HepG2 (cell line): ENCODE results near the gene C18orf63. TPM values are rescaled to one million over a fixed set of nuclear protein-coding genes. Genes with fewer than 3 reads are reported as not detected.

ENCODE experiments used
- ATAC-seq: fragments of 200-7000 bp; cut with Tn5 transposase; 3 replicates; pipeline ENCODE4 v1.9.1; 2020; ENCODE audit warnings: mild to moderate bottlenecking, moderate library complexity
- BruUV-seq: library from RNA; stranded (reverse); fragments of 400-500 nt; replicated peaks from 2 replicates; lab custom pipeline; 2021; lab: Mats Ljungman, UMichigan
- CTCF ChIA-PET: fragments of 300-600 bp; formaldehyde crosslinking; extraction: SDS; loops from one replicate; lab custom pipeline; 2021; ENCODE audit warnings: low total read pairs, inconsistent platforms, low intra/inter-chr PET ratio; lab: Yijun Ruan, JAX
- POLR2A ChIA-PET: fragments of 350-600 bp; sonication (Branson Sonifier 250); formaldehyde crosslinking; loops from one replicate; lab custom pipeline; 2020; ENCODE audit warnings: antibody characterized with exemption, inconsistent platforms; lab: Yijun Ruan, JAX
- DNase-seq: peaks from one replicate; pipeline ENCODE4 v3.0.0-alpha.2; 2015; ENCODE audit warnings: low spot score
- FAIRE-seq: peaks from 3 replicates; lab custom pipeline; 2011; peaks lifted over from hg19 to GRCh38; lab: Jason Lieb, UNC
- H2AFZ ChIP-seq: one replicate; pipeline ENCODE4 v1.6.1; 2011; ENCODE audit warnings: low read length, inconsistent platforms
- H3K27ac ChIP-seq: fragments of 300-600 bp; 3 replicates; pipeline ENCODE4 v1.8.0; 2011; ENCODE audit warnings: mixed run types, mild to moderate bottlenecking, mixed read lengths, low read length, inconsistent platforms; ENCODE audit not compliant: insufficient read depth; ENCODE audit errors: extremely low read length
- H3K27me3 ChIP-seq, 2 experiments: fragments of 200-600 bp in 1 of 2; 2 replicates in 1 of 2; 3 replicates in 1 of 2; pipeline versions ENCODE4 v1.6.0 to v1.8.0; 2011; ENCODE audit warnings: low read length in 2 of 2, mild to moderate bottlenecking in 2 of 2, moderate library complexity in 2 of 2, inconsistent platforms in 1 of 2; ENCODE audit not compliant: insufficient read depth in 2 of 2, control insufficient read depth in 1 of 2
- H3K36me3 ChIP-seq, 2 experiments: fragments of 200-600 bp in 1 of 2; replicated peaks in 1 of 2; 2 replicates in 1 of 2; 3 replicates in 1 of 2; pipeline versions ENCODE4 v1.5.1 to v1.8.0; 2011; ENCODE audit warnings: low read length in 2 of 2, inconsistent platforms in 1 of 2; ENCODE audit not compliant: insufficient read depth in 2 of 2, control insufficient read depth in 1 of 2
- H3K4me1 ChIP-seq: 2 replicates; pipeline ENCODE4 v1.5.1; 2012; ENCODE audit warnings: low read length, inconsistent platforms; ENCODE audit not compliant: insufficient read depth
- H3K4me2 ChIP-seq: 2 replicates; pipeline ENCODE4 v1.6.0; 2011; ENCODE audit warnings: low read depth, low read length, inconsistent platforms
- H3K4me3 ChIP-seq, 3 experiments: fragments of 200-600 bp in 1 of 3; sonication (generic), shearing (Covaris generic) in 1 of 3; replicated peaks in 1 of 3; 2 replicates each; pipeline ENCODE4 v1.5.1; 2011 to 2016; ENCODE audit warnings: low read length in 3 of 3, inconsistent platforms in 2 of 3, low read depth in 2 of 3, mild to moderate bottlenecking in 2 of 3, control low read depth in 1 of 3, mixed read lengths in 1 of 3; ENCODE audit not compliant: insufficient read depth in 1 of 3
- H3K79me2 ChIP-seq: one replicate; pipeline ENCODE4 v1.6.1; 2011; ENCODE audit warnings: low read length, inconsistent platforms; ENCODE audit not compliant: insufficient read depth
- H3K9ac ChIP-seq: 2 replicates; pipeline ENCODE4 v1.6.0; 2011; ENCODE audit warnings: mild to moderate bottlenecking, low read depth, low read length, inconsistent platforms; ENCODE audit not compliant: insufficient read depth
- H3K9me3 ChIP-seq: 2 replicates; pipeline ENCODE4 v1.5.1; 2012; ENCODE audit warnings: mild to moderate bottlenecking, low read length
- H4K20me1 ChIP-seq: 2 replicates; pipeline ENCODE4 v1.6.0; 2011; ENCODE audit warnings: inconsistent platforms, mild to moderate bottlenecking, low read length, moderate library complexity; ENCODE audit not compliant: insufficient read depth
- HNRNPL ChIP-seq: fragments of 200-400 bp; formaldehyde crosslinking; IDR thresholded peaks from 2 replicates; pipeline ENCODE4 v1.6.1; 2017; ENCODE audit warnings: mild to moderate bottlenecking, low read depth, low read length
- SAFB2 ChIP-seq: sonication (generic); formaldehyde crosslinking; IDR thresholded peaks from 2 replicates; pipeline ENCODE4 v1.5.1; 2020; ENCODE audit warnings: missing genetic modification reagents, low read depth, mild to moderate bottlenecking, borderline replicate concordance
- ZNF331 ChIP-seq: sonication (generic); formaldehyde crosslinking; IDR thresholded peaks from 2 replicates; pipeline ENCODE4 v1.4.0; 2020; ENCODE audit warnings: missing genetic modification reagents
- WGBS: methylation state at CpG from one replicate; pipeline ENCODE4 v1.1.6; 2017; ENCODE audit warnings: low lambda C conversion rate; 5-methylcytosine and 5-hydroxymethylcytosine counted together
- in situ Hi-C: cut with HindIII; loops from 2 replicates; pipeline ENCODE4 v1.10.0; 2017; ENCODE audit warnings: low pct_unique_long_range_greater_than_20kb; ENCODE audit not compliant: extremely low pct_ligation_motif_present
- intact Hi-C: fragments of 100-400 bp; cut with micrococcal nuclease; formaldehyde crosslinking; loops from one replicate; pipeline ENCODE4 v1.10.0; 2022; ENCODE audit not compliant: unreplicated experiment
- polyA plus RNA-seq, 8 experiments: library from polyadenylated mRNA; depleted of rRNA in 3 of 8; stranded (reverse) in 7 of 8; unstranded in 1 of 8; fragments of >200 nt; fragmentation: Illumina TruSeq in 4 of 8; extraction: Trizol in 4 of 8; gene quantifications; 2 replicates each; pipeline versions ENCODE4 v1.2.1 to v1.2.3, GENCODE V29; 2011 to 2016; ENCODE audit warnings: low read depth in 4 of 8, missing spikeins in 1 of 8, mixed read lengths in 1 of 8; ENCODE audit not compliant: insufficient read depth in 1 of 8
- total RNA-seq, 5 experiments: library from RNA; depleted of rRNA; stranded (reverse); fragments of >200 nt; fragmentation: Illumina TruSeq; extraction: Trizol; gene quantifications; 2 replicates each; pipeline ENCODE4 v1.2.3, GENCODE V29; 2016; ENCODE audit warnings: low read depth in 1 of 5
- TF ChIP-seq, protein P1 (sequence below): IDR thresholded peaks from 2 replicates; pipeline ENCODE4 v1.6.1; 2012; ENCODE audit warnings: low read depth, low read length, improper control_type of control experiment
- TF ChIP-seq, protein P2 (sequence below): sonication (generic); formaldehyde crosslinking; IDR thresholded peaks from 2 replicates; pipeline ENCODE4 v1.5.0; 2020; ENCODE audit warnings: mild to moderate bottlenecking, missing genetic modification reagents
- TF ChIP-seq, protein P3 (sequence below): sonication (generic); formaldehyde crosslinking; IDR thresholded peaks from 2 replicates; pipeline ENCODE4 v1.5.1; 2020; ENCODE audit warnings: missing genetic modification reagents, mild to moderate bottlenecking, borderline replicate concordance

C18orf63 gene
- total and polyA plus RNA-seq, 2 of the 13 experiments (the other 11 are each of a cell fraction or from before 2014, with no cell fraction given) = 0.01 TPM; not detected in 1

DNA sequence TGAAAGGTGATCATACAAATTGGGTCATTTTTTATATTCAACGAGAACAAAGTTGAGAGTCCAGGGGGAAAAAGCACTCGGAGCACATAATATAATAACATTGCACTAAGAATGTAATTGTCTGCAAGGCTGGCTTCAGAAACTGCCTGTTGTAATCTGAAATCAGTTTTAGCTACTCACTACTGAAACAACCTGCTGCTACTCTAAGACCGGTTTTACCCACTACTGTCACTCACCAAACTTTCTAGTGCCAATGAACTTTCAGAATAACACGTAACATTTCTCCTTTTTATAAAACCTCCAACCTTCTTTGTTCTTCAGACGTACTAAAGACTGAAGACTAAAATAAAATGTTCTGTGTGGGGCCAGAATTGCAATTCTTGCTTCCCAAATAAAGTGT, 12.3 kb upstream of the C18orf63 start (continued):
- TF ChIP-seq, protein P1, sequence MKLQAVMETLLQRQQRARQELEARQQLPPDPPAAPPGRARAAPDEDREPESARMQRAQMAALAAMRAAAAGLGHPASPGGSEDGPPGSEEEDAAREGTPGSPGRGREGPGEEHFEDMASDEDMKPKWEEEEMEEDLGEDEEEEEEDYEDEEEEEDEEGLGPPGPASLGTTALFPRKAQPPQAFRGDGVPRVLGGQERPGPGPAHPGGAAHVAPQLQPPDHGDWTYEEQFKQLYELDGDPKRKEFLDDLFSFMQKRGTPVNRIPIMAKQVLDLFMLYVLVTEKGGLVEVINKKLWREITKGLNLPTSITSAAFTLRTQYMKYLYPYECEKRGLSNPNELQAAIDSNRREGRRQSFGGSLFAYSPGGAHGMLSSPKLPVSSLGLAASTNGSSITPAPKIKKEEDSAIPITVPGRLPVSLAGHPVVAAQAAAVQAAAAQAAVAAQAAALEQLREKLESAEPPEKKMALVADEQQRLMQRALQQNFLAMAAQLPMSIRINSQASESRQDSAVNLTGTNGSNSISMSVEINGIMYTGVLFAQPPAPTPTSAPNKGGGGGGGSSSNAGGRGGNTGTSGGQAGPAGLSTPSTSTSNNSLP = no peak
- TF ChIP-seq, all 625 proteins: peak for 0

DNA sequence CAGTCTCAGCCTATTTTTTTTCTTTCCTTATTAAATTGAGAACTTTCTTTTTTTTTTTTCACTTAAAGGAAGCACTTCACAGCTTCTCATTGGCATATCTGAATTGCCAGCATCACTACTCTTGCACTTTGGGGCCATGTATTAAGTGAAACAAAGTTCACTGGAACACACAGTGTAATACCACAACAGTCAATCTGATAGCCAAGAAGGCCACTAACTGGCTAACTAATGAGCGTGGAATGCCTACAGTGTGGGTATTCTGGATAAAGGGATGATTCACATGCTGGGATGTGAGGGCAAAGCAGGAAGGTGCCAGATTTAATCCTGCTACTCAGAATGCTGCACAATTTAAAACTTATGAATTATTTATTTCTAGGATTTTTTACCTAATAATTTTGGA, 11.7 kb upstream of the C18orf63 start:
- Histone ChIP-seq H3K9me3 (no peaks in the 10 kb centered on the region), H4K20me1 (no peaks in the 10 kb centered on the region), H3K4me2 (no peak overlapping the region), H3K36me3 (no peaks in the 10 kb centered on the region), H3K4me1 (peaks cover 16% of the 10 kb centered on the region)
- no TSS peak for BruUV-seq
- intact Hi-C loops = no loop called here
- ChIA-PET POLR2A (no interaction called here), CTCF (no interaction called here)
- TF ChIP-seq SAFB2 (CRISPR knock-in tag) (no peak), HNRNPL (no peak), ZNF331 (no peak)
- TF ChIP-seq, protein P2, sequence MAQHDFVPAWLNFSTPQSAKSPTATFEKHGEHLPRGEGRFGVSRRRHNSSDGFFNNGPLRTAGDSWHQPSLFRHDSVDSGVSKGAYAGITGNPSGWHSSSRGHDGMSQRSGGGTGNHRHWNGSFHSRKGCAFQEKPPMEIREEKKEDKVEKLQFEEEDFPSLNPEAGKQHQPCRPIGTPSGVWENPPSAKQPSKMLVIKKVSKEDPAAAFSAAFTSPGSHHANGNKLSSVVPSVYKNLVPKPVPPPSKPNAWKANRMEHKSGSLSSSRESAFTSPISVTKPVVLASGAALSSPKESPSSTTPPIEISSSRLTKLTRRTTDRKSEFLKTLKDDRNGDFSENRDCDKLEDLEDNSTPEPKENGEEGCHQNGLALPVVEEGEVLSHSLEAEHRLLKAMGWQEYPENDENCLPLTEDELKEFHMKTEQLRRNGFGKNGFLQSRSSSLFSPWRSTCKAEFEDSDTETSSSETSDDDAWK (CRISPR knock-in tag) = no peak
- TF ChIP-seq, protein P3, sequence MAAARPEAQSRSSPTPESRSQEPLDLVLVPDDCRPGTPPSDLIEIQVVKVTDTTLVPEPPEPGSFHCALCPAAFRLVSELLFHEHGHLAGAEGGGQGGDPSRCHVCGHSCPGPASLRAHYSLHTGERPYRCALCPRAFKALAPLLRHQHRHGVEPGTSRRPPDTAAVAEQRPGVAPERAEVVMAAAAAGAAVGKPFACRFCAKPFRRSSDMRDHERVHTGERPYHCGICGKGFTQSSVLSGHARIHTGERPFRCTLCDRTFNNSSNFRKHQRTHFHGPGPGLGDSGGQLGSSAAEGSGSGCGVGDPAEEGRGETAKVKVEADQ (CRISPR knock-in tag) = no peak
- TF ChIP-seq, all 625 proteins: peak for 0
- no peak overlapping the region for H3K4me3 ChIP-seq
- H2AFZ ChIP-seq = no peak overlapping the region
- no peaks in the 10 kb centered on the region for H3K79me2 ChIP-seq
- ATAC-seq (no peak), DNase-seq (no peak), FAIRE-seq (no peak)
- 43% methylated on average over 1 of the region's 1 CpG for WGBS
- no peak overlapping the region for H3K9ac ChIP-seq
- no peak overlapping the region for H3K27ac ChIP-seq
- no peaks in the 10 kb centered on the region for H3K27me3 ChIP-seq
- in situ Hi-C loops = no loop called here
